ENCODE results near the gene TTC34.

Gene TTC34

DNA sequence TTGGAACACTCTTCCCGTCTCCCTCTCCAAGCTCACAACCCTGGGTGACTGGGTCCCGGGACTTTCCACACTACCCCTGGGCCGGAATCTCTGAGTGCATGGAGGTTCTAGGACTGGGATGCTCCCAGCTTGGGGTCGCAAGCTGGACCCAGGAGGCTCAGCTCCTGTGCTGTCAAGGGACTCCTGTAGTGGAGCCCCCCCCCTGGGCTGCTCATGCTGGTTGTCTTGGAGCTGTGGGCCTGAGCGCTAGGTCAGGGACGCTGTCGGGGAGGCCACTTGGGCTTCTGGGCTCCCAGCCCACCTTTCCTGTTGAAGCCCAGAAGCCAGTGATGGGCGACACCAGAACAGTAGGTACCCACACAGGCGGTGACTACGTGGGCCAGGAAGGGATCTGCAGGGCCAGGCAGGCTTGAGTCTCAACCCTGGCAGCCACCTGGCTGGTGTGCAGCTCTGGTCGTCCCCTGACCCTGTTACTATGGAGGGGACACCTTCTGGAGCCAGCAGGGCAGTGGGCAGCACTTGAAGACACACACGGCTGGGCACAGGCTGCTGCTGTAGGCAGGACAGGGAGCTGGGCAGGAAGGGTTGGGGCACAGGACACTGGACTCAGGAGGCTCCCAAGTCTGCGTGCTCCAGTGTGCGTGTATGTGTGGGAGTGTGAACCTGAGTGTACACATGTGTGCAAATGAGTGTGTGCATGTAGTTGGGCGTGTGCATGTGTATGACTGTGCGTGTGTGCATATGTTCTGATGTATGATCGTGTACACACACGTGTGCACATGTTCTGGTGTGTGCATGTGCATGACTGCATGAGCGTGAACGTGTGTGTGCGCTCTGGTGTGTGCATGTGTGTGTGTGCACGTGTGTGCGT lies 171.6 kb downstream of the TTC34 start:
- H3K4me1 ChIP-seq (ENCODE audit: insufficient read depth, low read length, poor library complexity, severe bottlenecking): no peaks in the 10 kb centered on the region
- H3F3A ChIP-seq (ENCODE audit: low read depth): no peaks in the 10 kb centered on the region
- H2AFZ ChIP-seq (ENCODE audit: low read length): no peak overlapping the region
- H3K9me3 ChIP-seq (ENCODE audit: insufficient read depth, low read depth, low read length): peaks cover 16% of the 10 kb centered on the region; the same call in 1 of the 2 replicates
- H3K79me2 ChIP-seq (ENCODE audit: insufficient read depth, low read length): no peaks in the 10 kb centered on the region
- no peak overlapping the region for H3K4me2 ChIP-seq (ENCODE audit: low read depth, low read length, poor library complexity, severe bottlenecking)
- no peaks in the 10 kb centered on the region for H3K27me3 ChIP-seq (ENCODE audit: insufficient read depth, low read length, poor library complexity, severe bottlenecking)
- no peak overlapping the region for H3K9ac ChIP-seq (ENCODE audit: low read depth, low read length, poor library complexity, severe bottlenecking)
- H3K9me2 ChIP-seq (replicated peaks; ENCODE audit: low read depth, low read length): no peaks in the 10 kb centered on the region
- TF ChIP-seq EZH2phosphoT487 (IDR thresholded peaks at IDR 0.05; ENCODE audit: borderline replicate concordance): no peak
- TF ChIP-seq, protein P1, sequence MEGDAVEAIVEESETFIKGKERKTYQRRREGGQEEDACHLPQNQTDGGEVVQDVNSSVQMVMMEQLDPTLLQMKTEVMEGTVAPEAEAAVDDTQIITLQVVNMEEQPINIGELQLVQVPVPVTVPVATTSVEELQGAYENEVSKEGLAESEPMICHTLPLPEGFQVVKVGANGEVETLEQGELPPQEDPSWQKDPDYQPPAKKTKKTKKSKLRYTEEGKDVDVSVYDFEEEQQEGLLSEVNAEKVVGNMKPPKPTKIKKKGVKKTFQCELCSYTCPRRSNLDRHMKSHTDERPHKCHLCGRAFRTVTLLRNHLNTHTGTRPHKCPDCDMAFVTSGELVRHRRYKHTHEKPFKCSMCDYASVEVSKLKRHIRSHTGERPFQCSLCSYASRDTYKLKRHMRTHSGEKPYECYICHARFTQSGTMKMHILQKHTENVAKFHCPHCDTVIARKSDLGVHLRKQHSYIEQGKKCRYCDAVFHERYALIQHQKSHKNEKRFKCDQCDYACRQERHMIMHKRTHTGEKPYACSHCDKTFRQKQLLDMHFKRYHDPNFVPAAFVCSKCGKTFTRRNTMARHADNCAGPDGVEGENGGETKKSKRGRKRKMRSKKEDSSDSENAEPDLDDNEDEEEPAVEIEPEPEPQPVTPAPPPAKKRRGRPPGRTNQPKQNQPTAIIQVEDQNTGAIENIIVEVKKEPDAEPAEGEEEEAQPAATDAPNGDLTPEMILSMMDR (conservative IDR thresholded peaks at IDR 0.05; ENCODE audit: low read length): no peak
- H3K36me3 ChIP-seq (ENCODE audit: insufficient read depth, low read length): no peaks in the 10 kb centered on the region
- no peaks in the 10 kb centered on the region for H4K20me1 ChIP-seq (ENCODE audit: insufficient read depth, low read length, poor library complexity, severe bottlenecking)
- no peak overlapping the region for H3K4me3 ChIP-seq (ENCODE audit: low read length, poor library complexity, severe bottlenecking)

DNA sequence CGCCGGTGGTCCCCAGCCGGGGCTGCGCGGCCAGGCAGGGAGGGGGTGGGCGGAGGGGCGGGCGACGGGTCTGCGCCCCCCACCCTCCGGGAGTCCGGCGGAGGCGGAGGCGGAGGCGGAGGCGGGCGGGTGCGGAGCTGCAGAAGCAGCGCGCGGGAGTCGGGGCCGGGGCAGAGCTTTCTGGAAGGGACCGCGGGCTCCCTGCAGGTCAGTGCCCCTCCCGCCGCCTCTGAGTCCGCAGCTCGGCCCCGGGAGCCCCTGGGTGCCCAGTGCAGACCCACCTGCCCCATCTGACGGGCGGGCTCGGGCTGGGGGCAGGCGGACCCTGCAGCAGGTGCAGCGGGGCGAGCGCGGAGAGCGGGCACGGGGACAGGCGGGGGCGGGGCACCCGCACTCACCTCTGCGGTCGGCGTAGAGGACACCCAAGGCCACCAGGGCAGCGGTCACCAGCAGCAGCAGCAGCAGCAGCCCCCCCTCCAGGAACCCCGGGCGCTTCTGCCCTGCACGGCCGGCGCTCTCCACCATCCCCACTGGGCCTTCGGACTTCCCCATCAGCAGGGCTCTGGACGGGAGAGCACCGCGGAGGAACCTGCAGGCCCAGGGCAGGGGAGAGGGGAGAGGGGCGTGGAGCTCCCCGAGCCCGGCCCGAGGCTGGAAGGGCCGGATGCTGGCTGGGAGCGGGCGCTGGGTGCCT lies 172.4 kb downstream of the TTC34 start:
- TF ChIP-seq, protein P1 (conservative IDR thresholded peaks at IDR 0.05; ENCODE audit: low read length): no peak
- no peak for TF ChIP-seq EZH2phosphoT487 (IDR thresholded peaks at IDR 0.05; ENCODE audit: borderline replicate concordance)
- Histone ChIP-seq H3K36me3 (ENCODE audit: insufficient read depth, low read length) (no peaks in the 10 kb centered on the region), H3K9me3 (ENCODE audit: insufficient read depth, low read depth, low read length) (peaks cover 16% of the 10 kb centered on the region; the same call in 1 of the 2 replicates), H3K79me2 (ENCODE audit: insufficient read depth, low read length) (no peaks in the 10 kb centered on the region), H3K4me2 (ENCODE audit: low read depth, low read length, poor library complexity, severe bottlenecking) (no peak overlapping the region), H3F3A (ENCODE audit: low read depth) (no peaks in the 10 kb centered on the region), H4K20me1 (ENCODE audit: insufficient read depth, low read length, poor library complexity, severe bottlenecking) (no peaks in the 10 kb centered on the region), H2AFZ (ENCODE audit: low read length) (no peak overlapping the region), H3K9ac (ENCODE audit: low read depth, low read length, poor library complexity, severe bottlenecking) (no peak overlapping the region), H3K9me2 (replicated peaks; ENCODE audit: low read depth, low read length) (no peaks in the 10 kb centered on the region), H3K4me3 (ENCODE audit: low read length, poor library complexity, severe bottlenecking) (no peak overlapping the region), H3K27me3 (ENCODE audit: insufficient read depth, low read length, poor library complexity, severe bottlenecking) (no peaks in the 10 kb centered on the region), H3K4me1 (ENCODE audit: insufficient read depth, low read length, poor library complexity, severe bottlenecking) (no peaks in the 10 kb centered on the region)

DNA sequence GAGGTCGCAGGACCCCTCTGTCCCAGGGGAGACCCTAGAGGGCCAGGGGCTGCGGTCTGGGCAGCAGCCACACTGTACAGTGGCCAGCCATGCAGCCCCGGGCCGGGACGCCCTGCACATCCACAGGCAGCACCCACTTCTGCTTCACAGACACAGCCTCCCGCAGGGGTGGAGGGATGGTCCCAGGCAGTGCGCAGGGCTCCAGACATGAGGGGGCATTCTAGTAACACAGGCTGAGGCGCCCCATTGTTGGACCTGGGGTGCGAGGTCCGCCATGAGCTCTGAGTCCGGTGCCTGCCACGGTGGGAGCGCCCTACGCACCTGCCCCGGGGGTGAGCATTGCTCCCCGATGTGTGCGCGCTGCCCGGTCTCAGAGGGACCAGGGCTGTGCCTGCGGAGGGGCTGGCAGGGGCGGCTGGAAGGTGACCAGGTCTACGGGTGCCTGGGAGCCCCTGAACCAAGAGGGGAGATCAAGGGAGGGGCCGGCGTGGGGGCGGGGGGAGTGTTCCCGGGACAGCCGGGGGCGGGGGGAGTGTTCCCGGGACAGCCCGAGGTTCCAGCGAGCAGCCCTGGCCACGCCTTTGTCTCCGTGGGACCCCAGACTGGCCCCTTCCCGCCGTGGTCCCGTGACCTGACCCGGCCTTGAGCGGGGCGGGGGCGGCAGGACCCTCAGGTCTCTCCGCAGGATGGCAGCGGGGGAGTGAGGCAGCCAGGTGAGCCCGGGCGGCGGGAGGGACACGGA lies 173.1 kb downstream of the TTC34 start:
- Histone ChIP-seq H3F3A (ENCODE audit: low read depth) (no peaks in the 10 kb centered on the region), H3K4me1 (ENCODE audit: insufficient read depth, low read length, poor library complexity, severe bottlenecking) (no peaks in the 10 kb centered on the region), H3K4me2 (ENCODE audit: low read depth, low read length, poor library complexity, severe bottlenecking) (no peak overlapping the region), H4K20me1 (ENCODE audit: insufficient read depth, low read length, poor library complexity, severe bottlenecking) (no peaks in the 10 kb centered on the region), H2AFZ (ENCODE audit: low read length) (no peak overlapping the region), H3K4me3 (ENCODE audit: low read length, poor library complexity, severe bottlenecking) (no peak overlapping the region), H3K9ac (ENCODE audit: low read depth, low read length, poor library complexity, severe bottlenecking) (no peak overlapping the region), H3K9me2 (replicated peaks; ENCODE audit: low read depth, low read length) (no peaks in the 10 kb centered on the region), H3K36me3 (ENCODE audit: insufficient read depth, low read length) (no peaks in the 10 kb centered on the region), H3K79me2 (ENCODE audit: insufficient read depth, low read length) (no peaks in the 10 kb centered on the region), H3K9me3 (ENCODE audit: insufficient read depth, low read depth, low read length) (peaks cover 16% of the 10 kb centered on the region; the same call in 1 of the 2 replicates), H3K27me3 (ENCODE audit: insufficient read depth, low read length, poor library complexity, severe bottlenecking) (no peaks in the 10 kb centered on the region)
- TF ChIP-seq, protein P1 (conservative IDR thresholded peaks at IDR 0.05; ENCODE audit: low read length): no peak
- TF ChIP-seq EZH2phosphoT487 (IDR thresholded peaks at IDR 0.05; ENCODE audit: borderline replicate concordance): no peak

All from Loucy (cell line).